Measurements from ENCODE around the gene KCNG2. TPM values are rescaled to one million over a fixed set of nuclear protein-coding genes. Genes with fewer than 3 reads are reported as not detected.
A peak's percentile ranks its signal among the peaks of the same experiment; 100 is the strongest.

The KCNG2 gene
- total and polyA plus RNA-seq, 2 of the 8 experiments (the other 6 are each of a cell fraction or from before 2014, with no cell fraction given): 0.19 to 0.74 TPM

- FAIRE-seq (no peak), DNase-seq (ENCODE audit: low read depth in 1 of 2, low spot score in 2 of 2) (peak in 1 of 2 experiments; percentile 33)
- Histone ChIP-seq H4K91ac (replicated peaks; ENCODE audit: insufficient read length, low read length) (no peak overlapping the region), H3K27me3 (replicated peaks in 1 of 4; ENCODE audit: control insufficient read depth in 3 of 4, extremely low read depth in 1 of 4, insufficient read depth in 3 of 4, low read length in 3 of 4) (no peaks in the 10 kb centered on the region), H2AFZ (ENCODE audit: low read length) (no peak overlapping the region), H3K4ac (replicated peaks; ENCODE audit: insufficient read length, low read depth, low read length) (no peak overlapping the region), H3K79me1 (ENCODE audit: low read depth, low read length) (no peaks in the 10 kb centered on the region), H3K23ac (ENCODE audit: insufficient read length) (no peak overlapping the region), H3K27ac (ENCODE audit: low read depth, low read length) (no peak overlapping the region), H4K5ac (ENCODE audit: insufficient read length, low read depth, low read length) (no peak overlapping the region), H4K20me1 (replicated peaks in 1 of 2; ENCODE audit: control insufficient read depth in 1 of 2, insufficient read depth in 2 of 2, low read length in 2 of 2) (peaks cover 0 to 1% of the 10 kb centered on the region in 2 experiments), H3K9ac (replicated peaks in 1 of 4; ENCODE audit: extremely low read depth in 1 of 4, low read depth in 3 of 4, low read length in 3 of 4) (no peak overlapping the region), H3K56ac (replicated peaks; ENCODE audit: insufficient read length, low read depth, low read length) (no peak overlapping the region), H2BK15ac (ENCODE audit: low read length) (no peak overlapping the region), H3K18ac (ENCODE audit: extremely low read depth, low read length) (no peak overlapping the region; the same call in 1 of the 2 replicates), H2AK5ac (ENCODE audit: low read depth, low read length) (no peak overlapping the region), H2BK120ac (replicated peaks; ENCODE audit: low read depth, low read length) (no peak overlapping the region), H3K9me3 (ENCODE audit: insufficient read depth in 2 of 2, low read depth in 1 of 2, low read length in 1 of 2) (peaks cover 8 to 46% of the 10 kb centered on the region in 2 experiments; a peak in 3 of 4 replicates), H3K4me2 (ENCODE audit: insufficient read depth in 1 of 2, low read depth in 2 of 2, low read length in 2 of 2) (no peak overlapping the region), H3K79me2 (ENCODE audit: control insufficient read depth in 1 of 2, insufficient read depth in 2 of 2, low read length in 2 of 2) (no peaks in the 10 kb centered on the region), H2BK20ac (ENCODE audit: low read length) (no peak overlapping the region), H3K36me3 (ENCODE audit: control insufficient read depth in 2 of 4, insufficient read depth in 4 of 4, low read length in 3 of 4) (peaks cover 0 to 17% (median 0%) of the 10 kb centered on the region in 4 experiments; a peak in 3 of 8 replicates), H3K4me1 (replicated peaks in 1 of 4; ENCODE audit: control insufficient read depth in 3 of 4, insufficient read depth in 4 of 4, low read length in 3 of 4) (no peaks in the 10 kb centered on the region), H3K14ac (ENCODE audit: insufficient read length) (no peak overlapping the region), H2BK12ac (ENCODE audit: low read depth, low read length) (no peak overlapping the region), H3K4me3 (ENCODE audit: extremely low read depth in 1 of 4, insufficient read depth in 2 of 4, low read depth in 3 of 4, low read length in 4 of 4) (no peak overlapping the region), H3K23me2 (ENCODE audit: low read depth, low read length) (no peaks in the 10 kb centered on the region; the same call in 1 of the 2 replicates), H4K8ac (ENCODE audit: extremely low read depth, insufficient read depth, low read length) (no peak overlapping the region), H2BK5ac (ENCODE audit: low read depth, low read length) (no peak overlapping the region)
- ChIA-PET CTCF (ENCODE audit: partially characterized antibody) (interaction anchor here (0.8 to 1.5 kb wide), 4 partner anchors 9 to 25 kb away, joined by 3 to 6 read pairs (median 4); no protein-coding TSS in a partner anchor), POLR2A (ENCODE audit: partially characterized antibody) (no interaction called here)
- WGBS, 2 experiments (ENCODE audit: extremely low coverage in 1 of 2, insufficient coverage in 1 of 2, insufficient read length in 1 of 2, insufficient replicate concordance in 2 of 2, low coverage in 1 of 2, low lambda C conversion rate in 2 of 2, missing lambda C conversion rate in 1 of 2): 90% methylated on average over 19 of the region's 27 CpGs; no CpG with 5 or more reads in 1 of the 2 experiments
- no peak for TF ChIP-seq TAF7 (optimal IDR thresholded peaks at IDR 0.05; ENCODE audit: borderline replicate concordance, low read depth, low read length)
- no peak for TF ChIP-seq EP300 (IDR thresholded peaks at IDR 0.05; ENCODE audit: borderline replicate concordance in 1 of 2, low read depth in 2 of 2, low read length in 2 of 2)
- TF ChIP-seq E2F6 (IDR thresholded peaks at IDR 0.05): no peak
- TF ChIP-seq USF2 (IDR thresholded peaks at IDR 0.05; ENCODE audit: low read length): no peak
- no peak for TF ChIP-seq EGR1 (IDR thresholded peaks at IDR 0.05; ENCODE audit: borderline replicate concordance, low read depth, low read length)
- no peak for TF ChIP-seq RNF2 (IDR thresholded peaks at IDR 0.05; ENCODE audit: borderline replicate concordance, low read depth, low read length, missing control alignments, poor library complexity, severe bottlenecking)
- TF ChIP-seq SP2 (IDR thresholded peaks at IDR 0.05; ENCODE audit: low read length): no peak
- no peak for TF ChIP-seq TBP (IDR thresholded peaks at IDR 0.05; ENCODE audit: low read depth, low read length)
- TF ChIP-seq EZH2 (IDR thresholded peaks at IDR 0.05; ENCODE audit: low read depth, low read length, severe bottlenecking): no peak
These were observed 106.8 kb downstream of the KCNG2 start for GRCh38 chr18:79904357-79905147.

Measured in H1 (cell line).